ENCODE results near the gene MYO1G. TPM values are rescaled to one million over a fixed set of nuclear protein-coding genes. Genes with fewer than 3 reads are reported as not detected.

MYO1G gene
- total RNA-seq, 1 donor from 2014 or later, result 36.3 TPM

DNA sequence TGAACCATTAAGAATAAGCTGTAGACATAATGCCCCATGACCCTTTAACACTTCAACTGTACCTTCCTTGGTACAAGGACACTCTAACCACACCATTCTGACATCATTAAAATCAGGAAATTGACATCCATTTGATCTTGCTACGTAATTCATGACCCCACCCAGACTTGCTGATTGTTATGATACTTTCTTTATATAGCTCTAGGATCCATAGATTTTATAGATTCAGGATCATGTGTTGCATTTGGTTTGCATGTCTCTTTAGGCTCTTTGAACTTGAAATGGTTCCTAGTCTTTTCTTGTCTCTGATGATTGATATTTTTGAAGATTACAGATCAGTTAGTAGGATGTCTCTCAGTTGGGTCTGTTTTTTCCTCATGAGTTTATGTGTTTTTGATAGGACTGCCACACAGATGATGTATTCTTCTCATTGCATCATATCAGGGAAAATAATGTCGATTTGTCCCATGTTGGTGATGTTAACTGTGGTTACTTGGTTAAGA is 34.7 kb upstream of the MYO1G start:
- H3K36me3 ChIP-seq, result no peaks in the 10 kb centered on the region
- no peak overlapping the region for H3K27ac ChIP-seq
- DNase-seq (no peak), ATAC-seq (no peak)
- TF ChIP-seq, protein P1, sequence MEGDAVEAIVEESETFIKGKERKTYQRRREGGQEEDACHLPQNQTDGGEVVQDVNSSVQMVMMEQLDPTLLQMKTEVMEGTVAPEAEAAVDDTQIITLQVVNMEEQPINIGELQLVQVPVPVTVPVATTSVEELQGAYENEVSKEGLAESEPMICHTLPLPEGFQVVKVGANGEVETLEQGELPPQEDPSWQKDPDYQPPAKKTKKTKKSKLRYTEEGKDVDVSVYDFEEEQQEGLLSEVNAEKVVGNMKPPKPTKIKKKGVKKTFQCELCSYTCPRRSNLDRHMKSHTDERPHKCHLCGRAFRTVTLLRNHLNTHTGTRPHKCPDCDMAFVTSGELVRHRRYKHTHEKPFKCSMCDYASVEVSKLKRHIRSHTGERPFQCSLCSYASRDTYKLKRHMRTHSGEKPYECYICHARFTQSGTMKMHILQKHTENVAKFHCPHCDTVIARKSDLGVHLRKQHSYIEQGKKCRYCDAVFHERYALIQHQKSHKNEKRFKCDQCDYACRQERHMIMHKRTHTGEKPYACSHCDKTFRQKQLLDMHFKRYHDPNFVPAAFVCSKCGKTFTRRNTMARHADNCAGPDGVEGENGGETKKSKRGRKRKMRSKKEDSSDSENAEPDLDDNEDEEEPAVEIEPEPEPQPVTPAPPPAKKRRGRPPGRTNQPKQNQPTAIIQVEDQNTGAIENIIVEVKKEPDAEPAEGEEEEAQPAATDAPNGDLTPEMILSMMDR (IDR thresholded peaks at IDR 0.05), result no peak
- no peak overlapping the region for H3K4me3 ChIP-seq
- H3K27me3 ChIP-seq (ENCODE audit: low read depth), result no peaks in the 10 kb centered on the region
- no peaks in the 10 kb centered on the region for H3K9me3 ChIP-seq
- H3K4me1 ChIP-seq, result no peaks in the 10 kb centered on the region
- intact Hi-C loops (cut with DNase I), result no loop called here

DNA sequence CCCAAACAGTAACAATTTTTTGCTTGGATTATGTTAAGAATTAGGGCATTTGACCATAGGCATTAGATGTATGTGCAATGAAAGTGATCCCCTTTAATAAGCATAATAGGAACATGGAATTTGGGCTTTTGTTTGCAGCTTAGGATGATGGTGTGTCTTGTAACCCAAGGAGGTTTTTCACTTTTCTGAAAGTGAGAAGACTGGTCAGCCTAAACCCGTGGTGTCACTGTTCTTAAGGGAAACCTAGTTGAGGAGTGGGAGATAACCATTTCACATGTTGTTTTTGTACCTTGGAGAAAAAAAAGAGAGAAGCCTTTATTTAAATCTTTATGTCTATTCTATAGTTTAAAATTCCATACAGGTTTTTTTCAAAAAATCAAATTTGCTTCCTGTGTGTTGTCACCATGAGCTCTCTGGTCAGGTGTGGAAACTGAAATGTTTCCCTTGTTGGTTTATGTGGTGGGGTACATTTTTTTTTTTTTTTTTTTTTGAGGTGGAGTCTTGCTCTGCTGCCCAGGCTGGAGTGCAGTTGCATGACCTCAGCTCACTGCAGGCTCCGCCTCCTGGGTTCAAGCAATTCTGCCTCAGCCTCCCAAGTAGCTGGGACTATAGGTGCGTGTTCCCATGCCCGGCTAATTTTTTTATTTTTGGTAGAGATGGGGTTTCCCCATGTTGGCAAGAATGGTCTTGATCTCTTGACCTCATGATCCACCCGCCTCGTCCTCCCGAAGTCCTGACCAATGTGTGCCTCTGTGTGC is 28.9 kb upstream of the MYO1G start:
- ATAC-seq, result no peak

DNA sequence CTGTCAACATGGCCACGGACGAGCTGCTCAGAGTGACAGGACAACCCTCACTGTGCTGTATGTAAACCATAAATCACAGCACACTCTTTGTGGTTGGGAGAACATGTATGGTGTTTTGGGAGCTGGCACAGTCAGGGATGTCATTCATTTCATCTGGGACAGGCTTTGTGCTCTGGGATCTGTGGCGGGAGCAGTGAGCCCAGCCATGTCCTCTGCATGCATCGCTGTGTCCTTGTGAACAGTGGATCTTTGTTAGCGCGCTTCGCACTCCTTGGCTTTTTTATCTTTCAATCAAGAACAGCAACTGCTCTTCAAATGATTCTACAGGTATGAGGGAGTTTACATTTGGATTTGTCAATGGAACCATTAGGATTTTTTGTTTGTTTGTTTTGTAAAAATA is 28.3 kb upstream of the MYO1G start:
- Histone ChIP-seq H3K9me3 (no peaks in the 10 kb centered on the region), H3K4me3 (no peak overlapping the region), H3K27ac (no peak overlapping the region), H3K27me3 (ENCODE audit: low read depth) (no peaks in the 10 kb centered on the region), H3K36me3 (no peaks in the 10 kb centered on the region), H3K4me1 (peaks cover 6% of the 10 kb centered on the region)
- no peak for ATAC-seq
- intact Hi-C loops (cut with DNase I), result no loop called here
- no peak for DNase-seq
- TF ChIP-seq, protein P1 (IDR thresholded peaks at IDR 0.05), result no peak

More for the DNA sequence above, 28.9 kb upstream of the MYO1G start:
- Histone ChIP-seq H3K27me3 (ENCODE audit: low read depth) (no peaks in the 10 kb centered on the region), H3K4me1 (peaks cover 3% of the 10 kb centered on the region), H3K27ac (no peak overlapping the region), H3K9me3 (no peaks in the 10 kb centered on the region), H3K4me3 (no peak overlapping the region), H3K36me3 (no peaks in the 10 kb centered on the region)
- DNase-seq, result no peak
- TF ChIP-seq, protein P1 (IDR thresholded peaks at IDR 0.05), result no peak
- intact Hi-C loops (cut with DNase I), result no loop called here

DNA sequence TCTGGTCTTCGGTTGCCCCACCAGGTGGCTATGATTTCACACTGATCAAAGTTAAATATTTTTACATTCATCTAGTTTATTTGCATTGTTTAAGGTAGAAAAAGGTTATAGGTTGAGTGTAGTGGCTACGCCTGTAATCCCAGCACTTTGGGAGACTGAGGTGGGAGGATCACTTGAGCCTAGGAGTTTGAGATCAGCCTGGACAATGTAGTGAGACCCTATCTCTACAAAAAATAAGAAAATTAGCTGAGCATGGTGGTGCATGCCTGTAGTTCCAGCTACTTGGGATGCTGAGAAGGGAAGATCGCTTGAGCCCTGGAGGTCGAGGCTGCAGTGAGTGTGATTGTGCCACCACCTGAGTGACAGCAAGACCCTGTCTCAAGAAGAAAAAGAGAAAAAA is 25.0 kb upstream of the MYO1G start:
- TF ChIP-seq, protein P1 (IDR thresholded peaks at IDR 0.05), result no peak
- no peak overlapping the region for H3K4me3 ChIP-seq
- no peaks in the 10 kb centered on the region for H3K27me3 ChIP-seq (ENCODE audit: low read depth)
- H3K9me3 ChIP-seq, result no peaks in the 10 kb centered on the region
- intact Hi-C loops (cut with DNase I), result no loop called here
- DNase-seq (no peak), ATAC-seq (no peak)
- H3K36me3 ChIP-seq, result no peaks in the 10 kb centered on the region
- H3K27ac ChIP-seq, result no peak overlapping the region
- H3K4me1 ChIP-seq, result peaks cover 21% of the 10 kb centered on the region

DNA sequence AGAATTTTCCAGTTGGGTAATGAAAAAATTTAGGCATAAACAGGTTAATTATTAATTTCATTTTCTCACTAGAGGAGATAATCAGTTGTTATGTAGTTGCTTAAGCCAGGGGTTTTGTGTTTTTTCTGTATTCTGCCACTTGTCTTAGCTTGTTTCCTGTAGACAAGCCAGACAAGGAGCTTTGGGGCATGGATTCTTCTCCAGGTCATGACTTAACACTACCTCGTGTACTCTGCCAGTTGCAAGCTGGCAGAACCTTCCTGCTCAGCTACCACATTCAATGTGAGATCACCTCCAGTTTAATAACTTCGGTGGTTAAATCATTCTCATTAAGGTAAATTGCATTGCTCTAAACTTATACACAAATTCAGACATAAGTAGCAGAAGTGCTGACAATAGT is 23.0 kb upstream of the MYO1G start:
- Histone ChIP-seq H3K4me1 (peaks cover 28% of the 10 kb centered on the region), H3K27me3 (ENCODE audit: low read depth) (no peaks in the 10 kb centered on the region), H3K9me3 (no peaks in the 10 kb centered on the region), H3K27ac (peak overlapping the region; percentile 89), H3K36me3 (no peaks in the 10 kb centered on the region), H3K4me3 (no peak overlapping the region)
- intact Hi-C loops (cut with DNase I), result no loop called here
- DNase-seq, result no peak
- TF ChIP-seq, protein P1 (IDR thresholded peaks at IDR 0.05), result no peak
- ATAC-seq, result no peak

Measured in lower lobe of right lung (tissue), 2 donors.